Measurements from ENCODE around the gene SLC2A10.

Gene SLC2A10

GRCh38 chr20:46739431-46740213 is 30.2 kb downstream of the SLC2A10 start:
- no peak for DNase-seq

DNA sequence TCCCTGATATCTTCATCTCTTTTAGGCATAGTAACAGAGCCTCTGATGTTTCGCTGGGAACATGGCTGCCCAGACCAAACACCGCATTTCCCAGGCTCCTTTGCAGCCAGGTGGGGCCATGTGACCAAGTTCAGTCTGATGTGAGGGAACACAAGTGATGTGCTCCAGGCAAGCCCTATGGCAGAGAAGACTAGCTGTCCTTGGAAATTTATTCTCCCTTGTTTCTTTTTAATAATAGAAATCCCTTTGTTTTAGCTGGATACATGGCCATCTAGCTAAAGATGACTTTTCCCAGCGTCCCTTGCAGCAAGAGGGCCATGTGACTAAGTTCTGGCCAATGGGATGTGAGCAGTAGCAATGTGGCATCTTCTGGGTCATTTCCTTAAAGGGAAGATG is 30.8 kb downstream of the SLC2A10 start:
- no peak for DNase-seq

GRCh38 chr20:46741924-46742668 is 32.6 kb downstream of the SLC2A10 start:
- DNase-seq = no peak

GRCh38 chr20:46742669-46743045 is 33.2 kb downstream of the SLC2A10 start:
- DNase-seq = no peak

GRCh38 chr20:46743088-46743487 is 33.6 kb downstream of the SLC2A10 start:
- DNase-seq = no peak

DNA sequence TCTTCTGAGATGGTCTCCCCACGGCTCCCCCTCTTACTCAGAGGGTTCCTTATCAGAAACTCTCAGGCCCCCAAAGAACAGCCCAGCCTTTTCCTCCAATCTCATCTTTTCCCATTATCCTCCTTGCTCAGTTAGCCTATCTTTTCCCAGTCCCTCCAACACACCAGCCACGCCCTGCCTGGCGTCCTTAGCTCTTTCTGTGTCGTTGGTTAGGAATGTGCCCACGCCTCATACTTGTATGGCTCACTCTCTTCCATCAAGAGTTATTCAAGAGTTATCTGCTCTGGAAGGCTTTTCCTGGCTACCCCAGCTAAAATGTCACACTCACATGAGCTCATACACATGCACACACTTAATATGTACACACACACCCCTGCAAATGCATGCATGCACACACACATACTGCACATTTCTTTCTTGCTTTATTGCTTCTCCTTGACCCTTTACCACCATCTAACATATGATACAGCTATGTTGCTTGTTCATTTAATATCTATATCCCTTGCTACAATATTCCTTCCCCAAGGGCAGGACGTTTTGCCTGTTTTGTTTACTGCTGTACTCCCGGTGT is 37.6 kb downstream of the SLC2A10 start:
- DNase-seq = no peak

DNA sequence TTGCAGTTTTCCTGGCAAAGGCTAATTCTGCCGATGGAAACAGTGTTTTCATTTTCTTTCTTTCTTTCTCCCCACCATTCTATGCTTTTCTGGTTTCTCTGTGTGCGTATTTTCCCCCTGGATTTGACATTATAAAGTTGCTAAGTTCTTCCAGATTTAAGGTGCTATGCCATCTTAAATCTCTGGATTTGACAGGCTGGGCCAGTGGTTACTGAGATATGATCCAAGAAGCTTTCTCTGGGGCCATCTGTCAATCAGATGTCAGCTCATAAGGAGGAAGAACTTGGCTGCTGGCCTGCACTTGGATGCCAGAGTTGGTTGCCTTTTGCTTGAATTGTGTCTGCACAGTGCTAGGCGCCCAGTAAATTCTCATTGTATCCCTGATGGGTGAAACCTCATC is 39.7 kb downstream of the SLC2A10 start:
- DNase-seq = no peak

GRCh38 chr20:46751856-46752255 is 42.4 kb downstream of the SLC2A10 start:
- no peak for DNase-seq

DNA sequence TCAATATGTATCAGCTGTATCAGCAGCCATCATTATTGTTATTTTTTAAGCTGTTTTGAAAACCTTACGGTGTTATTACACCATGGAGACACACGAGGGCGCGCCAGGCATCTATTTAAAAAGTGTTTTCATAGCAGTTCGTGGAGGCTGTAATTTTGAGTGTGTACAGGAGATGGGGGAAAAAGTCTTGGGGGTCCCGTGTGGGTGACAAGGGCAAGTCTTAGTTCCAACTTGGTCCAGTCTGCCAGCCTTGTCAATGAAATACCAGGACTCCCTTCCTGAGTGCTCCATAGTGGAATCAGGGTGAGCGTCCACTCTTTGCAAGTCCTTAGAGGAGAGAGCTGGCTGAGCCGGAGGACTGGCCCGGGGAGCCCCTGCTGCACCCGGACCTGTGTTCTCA is 43.3 kb downstream of the SLC2A10 start:
- DNase-seq = peak in 1 of 2 donors; percentile 1

DNA sequence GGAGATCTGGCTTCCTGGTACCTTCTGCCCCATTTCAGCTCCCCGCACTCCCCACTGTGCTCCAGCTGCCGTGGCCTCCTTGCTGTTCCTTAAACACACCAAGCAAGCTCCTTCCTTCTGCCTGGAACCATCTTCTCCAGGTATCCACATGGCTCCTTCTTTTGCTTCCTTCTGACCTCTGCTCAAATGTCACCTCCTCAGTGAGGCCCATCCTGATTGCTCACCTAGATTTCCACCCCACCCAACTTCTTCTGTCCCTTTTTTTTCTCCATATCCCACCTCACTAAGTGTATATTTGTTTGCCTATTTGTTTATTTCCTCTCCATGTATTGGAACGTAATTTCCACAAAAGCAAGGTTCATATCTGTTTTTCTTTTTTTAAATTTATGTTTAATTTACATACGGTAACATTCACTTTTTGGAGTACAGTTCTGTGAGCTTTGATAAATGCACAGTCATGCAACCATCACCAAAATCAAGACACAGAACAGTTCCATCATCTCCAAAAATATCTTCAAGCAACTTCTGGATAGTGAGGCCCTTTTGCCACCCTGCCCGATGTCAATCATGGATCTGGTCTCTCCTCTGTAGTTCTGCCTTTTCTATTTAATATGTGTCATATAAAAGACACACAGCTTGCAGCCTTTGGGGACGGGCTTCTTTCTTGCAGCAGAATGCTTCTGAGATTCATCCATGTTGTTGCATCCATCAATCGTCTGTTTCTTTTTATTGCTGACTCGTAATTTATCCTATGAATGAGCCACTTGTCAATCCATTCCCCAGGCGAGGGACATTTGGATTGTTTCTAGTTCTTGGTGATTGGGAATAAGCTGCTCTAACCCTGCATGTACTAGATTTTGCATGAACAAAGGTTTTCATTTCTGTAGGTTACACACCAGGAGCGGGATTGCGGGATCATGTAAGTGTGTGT is 46.3 kb downstream of the SLC2A10 start:
- no peak for DNase-seq

- DNase-seq = no peak
These were observed 47.0 kb downstream of the SLC2A10 start for GRCh38 chr20:46756419-46756818.

GRCh38 chr20:46757135-46757534 is 47.7 kb downstream of the SLC2A10 start:
- no peak for DNase-seq

DNA sequence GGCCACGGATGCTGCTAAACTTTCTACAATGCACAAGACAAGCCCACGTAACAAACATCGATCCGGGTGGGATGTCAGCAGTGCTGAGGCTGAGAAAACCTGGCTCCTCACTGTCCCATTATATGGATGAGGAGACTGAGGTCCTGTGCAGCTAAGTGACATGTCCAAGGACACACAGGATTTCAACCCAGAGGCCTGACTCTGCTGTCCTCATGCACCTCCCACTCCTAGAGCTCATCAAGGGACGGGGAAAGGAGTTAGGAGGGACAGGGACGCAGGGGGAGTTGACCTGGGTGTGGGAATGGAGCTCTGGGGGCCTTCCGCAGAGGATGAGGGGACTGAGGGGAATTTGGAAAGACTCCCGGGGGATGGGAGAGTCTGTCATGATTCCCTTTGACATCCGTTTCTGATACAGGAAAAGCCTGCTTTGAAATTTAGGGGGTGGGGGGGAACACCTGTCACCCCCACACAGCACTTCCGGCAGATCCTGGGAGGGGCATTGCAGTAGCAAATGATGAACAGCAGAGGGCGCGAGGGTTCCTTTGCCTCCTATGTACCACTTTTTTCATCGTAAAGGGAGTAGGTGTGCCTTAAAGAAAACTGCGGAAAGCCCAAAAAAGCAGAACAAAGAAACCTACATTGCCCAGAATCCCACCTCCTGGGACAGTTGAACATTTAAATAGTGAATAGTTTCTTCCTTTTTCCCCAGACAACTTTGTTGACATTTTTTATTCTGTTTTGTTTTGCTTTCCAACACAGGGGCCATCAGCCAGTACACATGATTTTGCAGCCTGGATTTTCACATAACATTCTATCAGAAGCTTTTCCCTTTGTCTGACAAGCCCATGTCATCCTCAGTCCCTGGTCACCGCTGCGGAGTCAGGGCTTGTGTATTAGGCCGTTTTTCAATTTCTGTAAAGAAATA is 48.6 kb downstream of the SLC2A10 start:
- no peak for DNase-seq

DNA sequence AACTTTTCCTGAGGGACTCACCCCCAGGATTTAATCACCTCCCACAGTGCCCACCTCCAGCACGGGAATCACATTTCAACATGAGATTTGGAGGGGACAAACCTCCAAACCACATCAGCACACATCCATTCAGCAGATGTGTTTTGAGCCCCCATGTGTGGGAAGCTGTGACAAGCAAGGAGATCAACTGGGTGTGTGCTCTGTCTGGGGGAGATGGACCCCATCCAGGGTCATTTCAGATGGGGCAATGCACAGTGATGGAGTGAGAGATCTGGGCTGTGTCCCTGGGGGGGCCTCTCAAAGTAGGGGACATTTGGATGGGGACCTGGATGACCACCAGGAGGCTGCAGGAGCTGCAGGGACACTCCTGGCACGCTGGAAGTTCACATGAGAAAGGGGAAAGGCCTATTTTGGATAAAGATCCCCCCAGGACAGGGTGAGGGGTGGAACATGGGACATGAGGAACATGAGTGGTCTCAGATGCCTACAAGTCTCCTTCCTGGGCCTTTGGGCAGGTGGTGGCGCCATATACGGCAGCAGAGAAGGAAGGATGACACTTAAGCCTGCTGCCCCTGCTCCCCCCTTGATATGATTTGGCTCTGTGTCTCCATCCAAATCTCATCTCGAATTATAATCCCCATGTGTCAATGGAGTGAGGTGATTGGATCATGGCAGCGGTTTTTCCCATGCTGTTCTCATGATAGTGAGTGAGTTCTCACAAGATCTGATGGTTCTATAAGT is 49.6 kb downstream of the SLC2A10 start:
- DNase-seq = no peak

DNA sequence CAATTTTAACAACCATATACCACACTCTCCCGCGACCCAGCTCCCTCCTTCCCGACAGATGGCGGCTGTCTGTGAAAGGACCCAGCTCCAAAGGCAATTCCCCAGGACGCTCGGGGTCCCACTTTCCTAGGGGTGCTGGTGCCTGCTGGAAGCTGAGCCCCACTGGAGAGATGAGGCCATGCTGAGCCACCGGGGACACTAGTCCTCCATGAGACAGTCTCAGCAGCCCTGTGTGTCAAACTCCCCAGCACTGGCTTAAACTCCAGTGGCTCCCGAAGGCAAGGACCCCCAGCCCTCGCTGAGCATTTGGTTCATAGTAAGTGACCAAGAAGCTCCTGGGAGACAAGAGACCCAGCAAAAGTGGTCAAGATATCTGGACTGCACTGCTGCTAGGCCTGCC is 52.1 kb downstream of the SLC2A10 start:
- no peak for DNase-seq

GRCh38 chr20:46764068-46764467 is 54.6 kb downstream of the SLC2A10 start:
- no peak for DNase-seq

- no peak for DNase-seq
These were observed 56.2 kb downstream of the SLC2A10 start for GRCh38 chr20:46765506-46766120.

- no peak for DNase-seq
These were observed 57.8 kb downstream of the SLC2A10 start for GRCh38 chr20:46767127-46767761.

GRCh38 chr20:46770330-46771194 is 61.1 kb downstream of the SLC2A10 start:
- DNase-seq = no peak
